HepG2 (cell line): ENCODE results near the gene PTPRH. TPM values are rescaled to one million over a fixed set of nuclear protein-coding genes. Genes with fewer than 3 reads are reported as not detected.

Experiments
- AHDC1 ChIP-seq: sonication (generic); formaldehyde crosslinking; IDR thresholded peaks from 2 replicates; pipeline ENCODE4 v1.5.1; 2020; ENCODE audit warnings: mild to moderate bottlenecking, missing genetic modification reagents, borderline replicate concordance
- CHCHD3 ChIP-seq: sonication (generic); formaldehyde crosslinking; IDR thresholded peaks from 2 replicates; pipeline ENCODE4 v1.8.0; 2022; ENCODE audit warnings: mild to moderate bottlenecking, missing genetic modification reagents, moderate library complexity
- E2F2 ChIP-seq: sonication (generic); formaldehyde crosslinking; IDR thresholded peaks from 2 replicates; pipeline ENCODE4 v1.4.0; 2020; ENCODE audit warnings: missing genetic modification reagents, borderline replicate concordance
- E2F5 ChIP-seq: sonication (generic); formaldehyde crosslinking; conservative IDR thresholded peaks from 2 replicates; pipeline ENCODE4 v1.4.0; 2020; ENCODE audit warnings: missing genetic modification reagents
- KDM2A ChIP-seq: sonication (generic); formaldehyde crosslinking; IDR thresholded peaks from 2 replicates; pipeline ENCODE4 v1.4.0; 2020; ENCODE audit warnings: low read depth, missing genetic modification reagents, borderline replicate concordance
- MAZ ChIP-seq, 2 experiments: sonication (generic) in 1 of 2; formaldehyde crosslinking in 1 of 2; IDR thresholded peaks; 2 replicates each; pipeline versions ENCODE4 v1.5.0 to v1.6.1; 2012 to 2020; ENCODE audit warnings: low read depth in 2 of 2, mild to moderate bottlenecking in 2 of 2, borderline replicate concordance in 1 of 2, improper control_type of control experiment in 1 of 2, low read length in 1 of 2, missing genetic modification reagents in 1 of 2, moderate library complexity in 1 of 2
- PRMT3 ChIP-seq: sonication (generic); formaldehyde crosslinking; IDR thresholded peaks from 2 replicates; pipeline ENCODE4 v1.8.1; 2022; ENCODE audit warnings: low read depth, mild to moderate bottlenecking, moderate library complexity, missing genetic modification reagents, borderline replicate concordance
- SKI ChIP-seq: fragments of 450-650 bp; IDR thresholded peaks from one replicate; pipeline ENCODE4 v1.6.1; 2018; ENCODE audit warnings: mild to moderate bottlenecking; ENCODE audit not compliant: partially characterized antibody
- SUZ12 ChIP-seq: fragments of 150-350 bp; IDR thresholded peaks from 2 replicates; pipeline ENCODE4 v1.6.1; 2014; ENCODE audit warnings: low read depth, low read length
- ZBTB26 ChIP-seq: IDR thresholded peaks from 2 replicates; pipeline ENCODE4 v1.6.1; 2016; ENCODE audit warnings: missing compliant biosample characterization, missing genetic modification reagents, borderline replicate concordance
- ZBTB43 ChIP-seq: sonication (generic); formaldehyde crosslinking; conservative IDR thresholded peaks from 2 replicates; pipeline ENCODE4 v1.4.0; 2020; ENCODE audit warnings: missing genetic modification reagents
- ZFP91 ChIP-seq: sonication (generic); formaldehyde crosslinking; IDR thresholded peaks from 2 replicates; pipeline ENCODE4 v1.9.0; 2022; ENCODE audit warnings: missing genetic modification reagents, mild to moderate bottlenecking, borderline replicate concordance
- ZMYM2 ChIP-seq: sonication (generic); formaldehyde crosslinking; IDR thresholded peaks from 2 replicates; pipeline ENCODE4 v1.8.0; 2022; ENCODE audit warnings: mild to moderate bottlenecking, missing genetic modification reagents
- ZNF484 ChIP-seq: sonication (generic); formaldehyde crosslinking; IDR thresholded peaks from 2 replicates; pipeline ENCODE4 v1.5.1; 2020; ENCODE audit warnings: mild to moderate bottlenecking, low read depth, missing genetic modification reagents, borderline replicate concordance
- polyA plus RNA-seq, 8 experiments: library from polyadenylated mRNA; depleted of rRNA in 3 of 8; stranded (reverse) in 7 of 8; unstranded in 1 of 8; fragments of >200 nt; fragmentation: Illumina TruSeq in 4 of 8; extraction: Trizol in 4 of 8; gene quantifications; 2 replicates each; pipeline versions ENCODE4 v1.2.1 to v1.2.3, GENCODE V29; 2011 to 2016; ENCODE audit warnings: low read depth in 4 of 8, missing spikeins in 1 of 8, mixed read lengths in 1 of 8; ENCODE audit not compliant: insufficient read depth in 1 of 8
- total RNA-seq, 5 experiments: library from RNA; depleted of rRNA; stranded (reverse); fragments of >200 nt; fragmentation: Illumina TruSeq; extraction: Trizol; gene quantifications; 2 replicates each; pipeline ENCODE4 v1.2.3, GENCODE V29; 2016; ENCODE audit warnings: low read depth in 1 of 5

Gene PTPRH
- total and polyA plus RNA-seq, 2 of the 13 experiments (the other 11 are each of a cell fraction or from before 2014, with no cell fraction given), result 14.7 to 125 TPM

GRCh38 chr19:55160128-55160985 is 48.9 kb downstream of the PTPRH start (continued):
- TF ChIP-seq E2F2 (CRISPR knock-in tag), result no peak
- TF ChIP-seq AHDC1, result no peak
- no peak for TF ChIP-seq PRMT3 (CRISPR knock-in tag)
- no peak for TF ChIP-seq CHCHD3 (CRISPR knock-in tag)
- peak; percentile 33 for TF ChIP-seq SKI
- peak; percentile 96 for TF ChIP-seq MAZ (IDR thresholded peaks at IDR 0.05; ENCODE audit: borderline replicate concordance, low read depth, low read length)
- TF ChIP-seq MAZ (CRISPR knock-in tag; IDR thresholded peaks at IDR 0.05; ENCODE audit: low read depth), result peak; percentile 67; the same call in 1 of the 2 replicates
- no peak for TF ChIP-seq SUZ12
- TF ChIP-seq ZBTB26 (CRISPR knock-in tag), result no peak
- TF ChIP-seq ZFP91 (CRISPR knock-in tag), result peak; percentile 90
- TF ChIP-seq E2F5 (CRISPR knock-in tag), result no peak
- peak; percentile 77; the same call in 1 of the 2 replicates for TF ChIP-seq ZMYM2 (CRISPR knock-in tag)
- no peak for TF ChIP-seq ZBTB43
- peak; percentile 83; the same call in 1 of the 2 replicates for TF ChIP-seq KDM2A (CRISPR knock-in tag)
- TF ChIP-seq ZNF484 (CRISPR knock-in tag), result no peak
